ENCODE data around the gene ADCY9.

DNA sequence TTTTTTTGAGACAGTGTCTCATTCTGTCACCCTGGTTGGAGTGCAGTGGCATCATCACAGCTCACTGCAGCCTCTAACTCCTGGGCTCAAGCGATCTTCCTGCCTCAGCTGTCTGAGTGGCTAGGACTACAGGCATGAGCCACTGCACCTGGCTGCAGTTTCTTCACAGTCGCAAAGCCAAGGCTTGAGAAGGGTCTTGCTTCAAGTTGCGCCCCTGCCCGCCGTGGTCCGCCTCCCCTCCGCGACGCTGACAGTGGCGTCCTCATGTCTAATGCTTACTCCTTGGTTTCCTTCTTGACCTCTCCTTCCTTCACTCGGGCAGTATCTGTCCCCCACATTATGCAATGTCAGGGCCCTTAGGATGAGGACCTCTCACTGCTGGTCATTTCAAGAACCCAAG is 112.7 kb downstream of the ADCY9 start:
- TF ChIP-seq POLR2AphosphoS5 (IDR thresholded peaks at IDR 0.05; ENCODE audit: low read depth, low read length), result no peak
- TF ChIP-seq POLR2A (IDR thresholded peaks at IDR 0.05; ENCODE audit: low read depth, low read length), result no peak
- no peak for TF ChIP-seq PAX5 (IDR thresholded peaks at IDR 0.05; ENCODE audit: insufficient read depth, low read length, severe bottlenecking)
- no peak for TF ChIP-seq TAF1 (IDR thresholded peaks at IDR 0.05; ENCODE audit: low read depth, low read length)

Data from GM12891 (cell line).